ENCODE measurements around the gene LEUTX. TPM values are rescaled to one million over a fixed set of nuclear protein-coding genes. Genes with fewer than 3 reads are reported as not detected.

The LEUTX gene
- total and polyA plus RNA-seq, 2 experiments from 2014 or later: not detected

GRCh38 chr19:39831679-39832078, 53.0 kb downstream of the LEUTX start:
- Mint-ChIP-seq H3K4me1 (peaks cover 17% of the 10 kb centered on the region), H3K4me3 (peak overlapping the region; percentile 74; the same call in 2 of the 3 replicates), H3K27ac (no peak overlapping the region), H3K27me3 (ENCODE audit: insufficient read depth, low read depth, poor library complexity) (peaks cover 16% of the 10 kb centered on the region), H3K36me3 (ENCODE audit: low read depth) (peaks cover 59% of the 10 kb centered on the region), H3K9me3 (no peaks in the 10 kb centered on the region)
- H3K4me1 ChIP-seq (ENCODE audit: insufficient read depth): peaks cover 5% of the 10 kb centered on the region; the same call in 1 of the 2 replicates
- H3K79me2 ChIP-seq (replicated peaks; ENCODE audit: insufficient read depth): peaks cover 6% of the 10 kb centered on the region
- ATAC-seq (no peak), DNase-seq (ENCODE audit: low spot score) (no peak)
- no peak overlapping the region for H2AFZ ChIP-seq
- H3K36me3 ChIP-seq (ENCODE audit: insufficient read depth): peaks cover 21% of the 10 kb centered on the region
- H3K4me2 ChIP-seq: no peak overlapping the region
- H4K20me1 ChIP-seq (replicated peaks; ENCODE audit: insufficient read depth): peaks cover 3% of the 10 kb centered on the region; the same call in 1 of the 2 replicates
- no peak for TF ChIP-seq NANOG (IDR thresholded peaks at IDR 0.05; ENCODE audit: borderline replicate concordance)
- TF ChIP-seq, protein P1, sequence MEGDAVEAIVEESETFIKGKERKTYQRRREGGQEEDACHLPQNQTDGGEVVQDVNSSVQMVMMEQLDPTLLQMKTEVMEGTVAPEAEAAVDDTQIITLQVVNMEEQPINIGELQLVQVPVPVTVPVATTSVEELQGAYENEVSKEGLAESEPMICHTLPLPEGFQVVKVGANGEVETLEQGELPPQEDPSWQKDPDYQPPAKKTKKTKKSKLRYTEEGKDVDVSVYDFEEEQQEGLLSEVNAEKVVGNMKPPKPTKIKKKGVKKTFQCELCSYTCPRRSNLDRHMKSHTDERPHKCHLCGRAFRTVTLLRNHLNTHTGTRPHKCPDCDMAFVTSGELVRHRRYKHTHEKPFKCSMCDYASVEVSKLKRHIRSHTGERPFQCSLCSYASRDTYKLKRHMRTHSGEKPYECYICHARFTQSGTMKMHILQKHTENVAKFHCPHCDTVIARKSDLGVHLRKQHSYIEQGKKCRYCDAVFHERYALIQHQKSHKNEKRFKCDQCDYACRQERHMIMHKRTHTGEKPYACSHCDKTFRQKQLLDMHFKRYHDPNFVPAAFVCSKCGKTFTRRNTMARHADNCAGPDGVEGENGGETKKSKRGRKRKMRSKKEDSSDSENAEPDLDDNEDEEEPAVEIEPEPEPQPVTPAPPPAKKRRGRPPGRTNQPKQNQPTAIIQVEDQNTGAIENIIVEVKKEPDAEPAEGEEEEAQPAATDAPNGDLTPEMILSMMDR (conservative IDR thresholded peaks at IDR 0.05; ENCODE audit: low read depth in 2 of 2): no peak
- no peak for TF ChIP-seq ZNF114 (CRISPR knock-in tag; IDR thresholded peaks at IDR 0.05)
- TF ChIP-seq, protein P2, sequence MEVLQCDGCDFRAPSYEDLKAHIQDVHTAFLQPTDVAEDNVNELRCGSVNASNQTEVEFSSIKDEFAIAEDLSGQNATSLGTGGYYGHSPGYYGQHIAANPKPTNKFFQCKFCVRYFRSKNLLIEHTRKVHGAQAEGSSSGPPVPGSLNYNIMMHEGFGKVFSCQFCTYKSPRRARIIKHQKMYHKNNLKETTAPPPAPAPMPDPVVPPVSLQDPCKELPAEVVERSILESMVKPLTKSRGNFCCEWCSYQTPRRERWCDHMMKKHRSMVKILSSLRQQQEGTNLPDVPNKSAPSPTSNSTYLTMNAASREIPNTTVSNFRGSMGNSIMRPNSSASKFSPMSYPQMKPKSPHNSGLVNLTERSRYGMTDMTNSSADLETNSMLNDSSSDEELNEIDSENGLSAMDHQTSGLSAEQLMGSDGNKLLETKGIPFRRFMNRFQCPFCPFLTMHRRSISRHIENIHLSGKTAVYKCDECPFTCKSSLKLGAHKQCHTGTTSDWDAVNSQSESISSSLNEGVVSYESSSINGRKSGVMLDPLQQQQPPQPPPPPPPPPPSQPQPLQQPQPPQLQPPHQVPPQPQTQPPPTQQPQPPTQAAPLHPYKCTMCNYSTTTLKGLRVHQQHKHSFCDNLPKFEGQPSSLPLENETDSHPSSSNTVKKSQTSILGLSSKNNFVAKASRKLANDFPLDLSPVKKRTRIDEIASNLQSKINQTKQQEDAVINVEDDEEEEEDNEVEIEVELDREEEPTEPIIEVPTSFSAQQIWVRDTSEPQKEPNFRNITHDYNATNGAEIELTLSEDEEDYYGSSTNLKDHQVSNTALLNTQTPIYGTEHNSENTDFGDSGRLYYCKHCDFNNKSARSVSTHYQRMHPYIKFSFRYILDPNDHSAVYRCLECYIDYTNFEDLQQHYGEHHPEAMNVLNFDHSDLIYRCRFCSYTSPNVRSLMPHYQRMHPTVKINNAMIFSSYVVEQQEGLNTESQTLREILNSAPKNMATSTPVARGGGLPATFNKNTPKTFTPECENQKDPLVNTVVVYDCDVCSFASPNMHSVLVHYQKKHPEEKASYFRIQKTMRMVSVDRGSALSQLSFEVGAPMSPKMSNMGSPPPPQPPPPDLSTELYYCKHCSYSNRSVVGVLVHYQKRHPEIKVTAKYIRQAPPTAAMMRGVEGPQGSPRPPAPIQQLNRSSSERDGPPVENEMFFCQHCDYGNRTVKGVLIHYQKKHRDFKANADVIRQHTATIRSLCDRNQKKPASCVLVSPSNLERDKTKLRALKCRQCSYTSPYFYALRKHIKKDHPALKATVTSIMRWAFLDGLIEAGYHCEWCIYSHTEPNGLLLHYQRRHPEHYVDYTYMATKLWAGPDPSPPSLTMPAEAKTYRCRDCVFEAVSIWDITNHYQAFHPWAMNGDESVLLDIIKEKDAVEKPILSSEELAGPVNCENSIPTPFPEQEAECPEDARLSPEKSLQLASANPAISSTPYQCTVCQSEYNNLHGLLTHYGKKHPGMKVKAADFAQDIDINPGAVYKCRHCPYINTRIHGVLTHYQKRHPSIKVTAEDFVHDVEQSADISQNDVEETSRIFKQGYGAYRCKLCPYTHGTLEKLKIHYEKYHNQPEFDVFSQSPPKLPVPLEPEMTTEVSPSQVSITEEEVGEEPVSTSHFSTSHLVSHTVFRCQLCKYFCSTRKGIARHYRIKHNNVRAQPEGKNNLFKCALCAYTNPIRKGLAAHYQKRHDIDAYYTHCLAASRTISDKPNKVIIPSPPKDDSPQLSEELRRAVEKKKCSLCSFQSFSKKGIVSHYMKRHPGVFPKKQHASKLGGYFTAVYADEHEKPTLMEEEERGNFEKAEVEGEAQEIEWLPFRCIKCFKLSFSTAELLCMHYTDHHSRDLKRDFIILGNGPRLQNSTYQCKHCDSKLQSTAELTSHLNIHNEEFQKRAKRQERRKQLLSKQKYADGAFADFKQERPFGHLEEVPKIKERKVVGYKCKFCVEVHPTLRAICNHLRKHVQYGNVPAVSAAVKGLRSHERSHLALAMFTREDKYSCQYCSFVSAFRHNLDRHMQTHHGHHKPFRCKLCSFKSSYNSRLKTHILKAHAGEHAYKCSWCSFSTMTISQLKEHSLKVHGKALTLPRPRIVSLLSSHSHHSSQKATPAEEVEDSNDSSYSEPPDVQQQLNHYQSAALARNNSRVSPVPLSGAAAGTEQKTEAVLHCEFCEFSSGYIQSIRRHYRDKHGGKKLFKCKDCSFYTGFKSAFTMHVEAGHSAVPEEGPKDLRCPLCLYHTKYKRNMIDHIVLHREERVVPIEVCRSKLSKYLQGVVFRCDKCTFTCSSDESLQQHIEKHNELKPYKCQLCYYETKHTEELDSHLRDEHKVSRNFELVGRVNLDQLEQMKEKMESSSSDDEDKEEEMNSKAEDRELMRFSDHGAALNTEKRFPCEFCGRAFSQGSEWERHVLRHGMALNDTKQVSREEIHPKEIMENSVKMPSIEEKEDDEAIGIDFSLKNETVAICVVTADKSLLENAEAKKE (CRISPR knock-in tag; IDR thresholded peaks at IDR 0.05): no peak
- TF ChIP-seq EZH2 (IDR thresholded peaks at IDR 0.05; ENCODE audit: low read depth, unreplicated experiment): no peak
- no peak for TF ChIP-seq EZH2phosphoT487 (IDR thresholded peaks at IDR 0.05; ENCODE audit: unreplicated experiment)
- no peak for TF ChIP-seq JUNB (IDR thresholded peaks at IDR 0.05; ENCODE audit: unreplicated experiment)
- TF ChIP-seq POLR2AphosphoS5 (IDR thresholded peaks at IDR 0.05; ENCODE audit: low read depth): no peak
- TF ChIP-seq ZNF331 (CRISPR knock-in tag; IDR thresholded peaks at IDR 0.05; ENCODE audit: low read depth): no peak
- TF ChIP-seq, protein P3, sequence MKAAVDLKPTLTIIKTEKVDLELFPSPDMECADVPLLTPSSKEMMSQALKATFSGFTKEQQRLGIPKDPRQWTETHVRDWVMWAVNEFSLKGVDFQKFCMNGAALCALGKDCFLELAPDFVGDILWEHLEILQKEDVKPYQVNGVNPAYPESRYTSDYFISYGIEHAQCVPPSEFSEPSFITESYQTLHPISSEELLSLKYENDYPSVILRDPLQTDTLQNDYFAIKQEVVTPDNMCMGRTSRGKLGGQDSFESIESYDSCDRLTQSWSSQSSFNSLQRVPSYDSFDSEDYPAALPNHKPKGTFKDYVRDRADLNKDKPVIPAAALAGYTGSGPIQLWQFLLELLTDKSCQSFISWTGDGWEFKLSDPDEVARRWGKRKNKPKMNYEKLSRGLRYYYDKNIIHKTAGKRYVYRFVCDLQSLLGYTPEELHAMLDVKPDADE (IDR thresholded peaks at IDR 0.05): no peak
- no peak for TF ChIP-seq CREB1 (CRISPR knock-in tag; IDR thresholded peaks at IDR 0.05; ENCODE audit: low read depth)
- TF ChIP-seq STAT1 (IDR thresholded peaks at IDR 0.05; ENCODE audit: unreplicated experiment): no peak
- TF ChIP-seq, protein P4, sequence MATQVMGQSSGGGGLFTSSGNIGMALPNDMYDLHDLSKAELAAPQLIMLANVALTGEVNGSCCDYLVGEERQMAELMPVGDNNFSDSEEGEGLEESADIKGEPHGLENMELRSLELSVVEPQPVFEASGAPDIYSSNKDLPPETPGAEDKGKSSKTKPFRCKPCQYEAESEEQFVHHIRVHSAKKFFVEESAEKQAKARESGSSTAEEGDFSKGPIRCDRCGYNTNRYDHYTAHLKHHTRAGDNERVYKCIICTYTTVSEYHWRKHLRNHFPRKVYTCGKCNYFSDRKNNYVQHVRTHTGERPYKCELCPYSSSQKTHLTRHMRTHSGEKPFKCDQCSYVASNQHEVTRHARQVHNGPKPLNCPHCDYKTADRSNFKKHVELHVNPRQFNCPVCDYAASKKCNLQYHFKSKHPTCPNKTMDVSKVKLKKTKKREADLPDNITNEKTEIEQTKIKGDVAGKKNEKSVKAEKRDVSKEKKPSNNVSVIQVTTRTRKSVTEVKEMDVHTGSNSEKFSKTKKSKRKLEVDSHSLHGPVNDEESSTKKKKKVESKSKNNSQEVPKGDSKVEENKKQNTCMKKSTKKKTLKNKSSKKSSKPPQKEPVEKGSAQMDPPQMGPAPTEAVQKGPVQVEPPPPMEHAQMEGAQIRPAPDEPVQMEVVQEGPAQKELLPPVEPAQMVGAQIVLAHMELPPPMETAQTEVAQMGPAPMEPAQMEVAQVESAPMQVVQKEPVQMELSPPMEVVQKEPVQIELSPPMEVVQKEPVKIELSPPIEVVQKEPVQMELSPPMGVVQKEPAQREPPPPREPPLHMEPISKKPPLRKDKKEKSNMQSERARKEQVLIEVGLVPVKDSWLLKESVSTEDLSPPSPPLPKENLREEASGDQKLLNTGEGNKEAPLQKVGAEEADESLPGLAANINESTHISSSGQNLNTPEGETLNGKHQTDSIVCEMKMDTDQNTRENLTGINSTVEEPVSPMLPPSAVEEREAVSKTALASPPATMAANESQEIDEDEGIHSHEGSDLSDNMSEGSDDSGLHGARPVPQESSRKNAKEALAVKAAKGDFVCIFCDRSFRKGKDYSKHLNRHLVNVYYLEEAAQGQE (IDR thresholded peaks at IDR 0.05; ENCODE audit: unreplicated experiment): no peak
- no peak overlapping the region for H3K4me3 ChIP-seq
- H3K27me3 ChIP-seq (ENCODE audit: insufficient read depth): no peaks in the 10 kb centered on the region
- H3F3A ChIP-seq (replicated peaks; ENCODE audit: low read depth): peaks cover 22% of the 10 kb centered on the region
- no peak overlapping the region for H3K27ac ChIP-seq (ENCODE audit: low read depth)
- no peaks in the 10 kb centered on the region for H3K9me2 ChIP-seq (ENCODE audit: insufficient read depth)
